HepG2 (cell line): ENCODE measurements around the gene DNAH8. TPM values are rescaled to one million over a fixed set of nuclear protein-coding genes. Genes with fewer than 3 reads are reported as not detected.

Experiments
- ATAC-seq: fragments of 200-7000 bp; cut with Tn5 transposase; 3 replicates; pipeline ENCODE4 v1.9.1; 2020; ENCODE audit warnings: mild to moderate bottlenecking, moderate library complexity
- BruUV-seq: library from RNA; stranded (reverse); fragments of 400-500 nt; replicated peaks from 2 replicates; lab custom pipeline; 2021; lab: Mats Ljungman, UMichigan
- CTCF ChIA-PET: fragments of 300-600 bp; formaldehyde crosslinking; extraction: SDS; loops from one replicate; lab custom pipeline; 2021; ENCODE audit warnings: low total read pairs, inconsistent platforms, low intra/inter-chr PET ratio; lab: Yijun Ruan, JAX
- POLR2A ChIA-PET: fragments of 350-600 bp; sonication (Branson Sonifier 250); formaldehyde crosslinking; loops from one replicate; lab custom pipeline; 2020; ENCODE audit warnings: antibody characterized with exemption, inconsistent platforms; lab: Yijun Ruan, JAX
- DNase-seq: peaks from one replicate; pipeline ENCODE4 v3.0.0-alpha.2; 2015; ENCODE audit warnings: low spot score
- FAIRE-seq: peaks from 3 replicates; lab custom pipeline; 2011; peaks lifted over from hg19 to GRCh38; lab: Jason Lieb, UNC
- H2AFZ ChIP-seq: one replicate; pipeline ENCODE4 v1.6.1; 2011; ENCODE audit warnings: low read length, inconsistent platforms
- H3K27ac ChIP-seq: fragments of 300-600 bp; 3 replicates; pipeline ENCODE4 v1.8.0; 2011; ENCODE audit warnings: mixed run types, mild to moderate bottlenecking, mixed read lengths, low read length, inconsistent platforms; ENCODE audit not compliant: insufficient read depth; ENCODE audit errors: extremely low read length
- H3K27me3 ChIP-seq, 2 experiments: fragments of 200-600 bp in 1 of 2; 2 replicates in 1 of 2; 3 replicates in 1 of 2; pipeline versions ENCODE4 v1.6.0 to v1.8.0; 2011; ENCODE audit warnings: low read length in 2 of 2, mild to moderate bottlenecking in 2 of 2, moderate library complexity in 2 of 2, inconsistent platforms in 1 of 2; ENCODE audit not compliant: insufficient read depth in 2 of 2, control insufficient read depth in 1 of 2
- H3K36me3 ChIP-seq, 2 experiments: fragments of 200-600 bp in 1 of 2; replicated peaks in 1 of 2; 2 replicates in 1 of 2; 3 replicates in 1 of 2; pipeline versions ENCODE4 v1.5.1 to v1.8.0; 2011; ENCODE audit warnings: low read length in 2 of 2, inconsistent platforms in 1 of 2; ENCODE audit not compliant: insufficient read depth in 2 of 2, control insufficient read depth in 1 of 2
- H3K4me1 ChIP-seq: 2 replicates; pipeline ENCODE4 v1.5.1; 2012; ENCODE audit warnings: low read length, inconsistent platforms; ENCODE audit not compliant: insufficient read depth
- H3K4me2 ChIP-seq: 2 replicates; pipeline ENCODE4 v1.6.0; 2011; ENCODE audit warnings: low read depth, low read length, inconsistent platforms
- H3K4me3 ChIP-seq, 3 experiments: fragments of 200-600 bp in 1 of 3; sonication (generic), shearing (Covaris generic) in 1 of 3; replicated peaks in 1 of 3; 2 replicates each; pipeline ENCODE4 v1.5.1; 2011 to 2016; ENCODE audit warnings: low read length in 3 of 3, inconsistent platforms in 2 of 3, low read depth in 2 of 3, mild to moderate bottlenecking in 2 of 3, control low read depth in 1 of 3, mixed read lengths in 1 of 3; ENCODE audit not compliant: insufficient read depth in 1 of 3
- H3K79me2 ChIP-seq: one replicate; pipeline ENCODE4 v1.6.1; 2011; ENCODE audit warnings: low read length, inconsistent platforms; ENCODE audit not compliant: insufficient read depth
- H3K9ac ChIP-seq: 2 replicates; pipeline ENCODE4 v1.6.0; 2011; ENCODE audit warnings: mild to moderate bottlenecking, low read depth, low read length, inconsistent platforms; ENCODE audit not compliant: insufficient read depth
- H3K9me3 ChIP-seq: 2 replicates; pipeline ENCODE4 v1.5.1; 2012; ENCODE audit warnings: mild to moderate bottlenecking, low read length
- H4K20me1 ChIP-seq: 2 replicates; pipeline ENCODE4 v1.6.0; 2011; ENCODE audit warnings: inconsistent platforms, mild to moderate bottlenecking, low read length, moderate library complexity; ENCODE audit not compliant: insufficient read depth
- AHR ChIP-seq: IDR thresholded peaks from 2 replicates; pipeline ENCODE4 v1.6.1; 2018; ENCODE audit warnings: missing genetic modification reagents, missing compliant biosample characterization
- ATF7 ChIP-seq, 2 experiments: fragments of 450-650 bp in 1 of 2; sonication (generic) in 1 of 2; formaldehyde crosslinking in 1 of 2; IDR thresholded peaks; 2 replicates each; pipeline versions ENCODE4 v1.4.0 to v1.6.1; 2016 to 2020; ENCODE audit warnings: antibody characterized with exemption in 1 of 2, mild to moderate bottlenecking in 1 of 2, missing genetic modification reagents in 1 of 2
- CREB1 ChIP-seq, 2 experiments: fragments of 450-650 bp in 1 of 2; IDR thresholded peaks; 2 replicates each; pipeline ENCODE4 v1.6.1; 2016 to 2017; ENCODE audit warnings: control low read depth in 1 of 2, mild to moderate bottlenecking in 1 of 2, missing compliant biosample characterization in 1 of 2, missing genetic modification characterization in 1 of 2
- RBM22 ChIP-seq: fragments of 200-400 bp; formaldehyde crosslinking; optimal IDR thresholded peaks from 2 replicates; pipeline ENCODE3; 2017; ENCODE audit warnings: mild to moderate bottlenecking, low read length, moderate library complexity
- RCOR2 ChIP-seq: IDR thresholded peaks from 2 replicates; pipeline ENCODE4 v1.6.1; 2016; ENCODE audit warnings: missing biosample characterization, missing genetic modification reagents
- TAF15 ChIP-seq: fragments of 200-400 bp; formaldehyde crosslinking; IDR thresholded peaks from one replicate; pipeline ENCODE4 v1.6.1; 2018; ENCODE audit warnings: mild to moderate bottlenecking, low read depth, low read length; ENCODE audit not compliant: poor library complexity, severe bottlenecking
- ZNF33B ChIP-seq: sonication (generic); formaldehyde crosslinking; IDR thresholded peaks from 2 replicates; pipeline ENCODE4 v1.5.1; 2020; ENCODE audit warnings: mild to moderate bottlenecking, missing genetic modification reagents
- ZNF441 ChIP-seq: sonication (generic); formaldehyde crosslinking; IDR thresholded peaks from 2 replicates; pipeline ENCODE4 v1.7.0; 2021; ENCODE audit warnings: missing genetic modification reagents, borderline replicate concordance
- ZNF747 ChIP-seq: sonication (generic); formaldehyde crosslinking; IDR thresholded peaks from 2 replicates; pipeline ENCODE4 v1.8.1; 2023; ENCODE audit warnings: missing genetic modification reagents, mild to moderate bottlenecking, borderline replicate concordance
- WGBS: methylation state at CpG from one replicate; pipeline ENCODE4 v1.1.6; 2017; ENCODE audit warnings: low lambda C conversion rate; 5-methylcytosine and 5-hydroxymethylcytosine counted together
- in situ Hi-C: cut with HindIII; loops from 2 replicates; pipeline ENCODE4 v1.10.0; 2017; ENCODE audit warnings: low pct_unique_long_range_greater_than_20kb; ENCODE audit not compliant: extremely low pct_ligation_motif_present
- intact Hi-C: fragments of 100-400 bp; cut with micrococcal nuclease; formaldehyde crosslinking; loops from one replicate; pipeline ENCODE4 v1.10.0; 2022; ENCODE audit not compliant: unreplicated experiment
- polyA plus RNA-seq, 8 experiments: library from polyadenylated mRNA; depleted of rRNA in 3 of 8; stranded (reverse) in 7 of 8; unstranded in 1 of 8; fragments of >200 nt; fragmentation: Illumina TruSeq in 4 of 8; extraction: Trizol in 4 of 8; gene quantifications; 2 replicates each; pipeline versions ENCODE4 v1.2.1 to v1.2.3, GENCODE V29; 2011 to 2016; ENCODE audit warnings: low read depth in 4 of 8, missing spikeins in 1 of 8, mixed read lengths in 1 of 8; ENCODE audit not compliant: insufficient read depth in 1 of 8
- total RNA-seq, 5 experiments: library from RNA; depleted of rRNA; stranded (reverse); fragments of >200 nt; fragmentation: Illumina TruSeq; extraction: Trizol; gene quantifications; 2 replicates each; pipeline ENCODE4 v1.2.3, GENCODE V29; 2016; ENCODE audit warnings: low read depth in 1 of 5
- TF ChIP-seq, protein P1 (sequence below): sonication (generic); formaldehyde crosslinking; IDR thresholded peaks from 2 replicates; pipeline ENCODE4 v1.4.0; 2020; ENCODE audit warnings: missing genetic modification reagents

DNAH8 gene
- total and polyA plus RNA-seq, 2 of the 13 experiments (the other 11 are each of a cell fraction or from before 2014, with no cell fraction given) = not detected

- Histone ChIP-seq H3K27me3 (no peaks in the 10 kb centered on the region), H4K20me1 (no peaks in the 10 kb centered on the region), H3K9me3 (no peaks in the 10 kb centered on the region), H3K9ac (no peak overlapping the region), H3K79me2 (no peaks in the 10 kb centered on the region), H3K4me3 (no peak overlapping the region), H3K27ac (no peak overlapping the region), H2AFZ (no peak overlapping the region), H3K36me3 (no peaks in the 10 kb centered on the region), H3K4me1 (no peaks in the 10 kb centered on the region), H3K4me2 (no peak overlapping the region)
- ChIA-PET CTCF (no interaction called here), POLR2A (no interaction called here)
- FAIRE-seq (no peak), ATAC-seq (no peak), DNase-seq (no peak)
- no peak for TF ChIP-seq ZNF747
- TF ChIP-seq TAF15 = no peak
- TF ChIP-seq AHR (CRISPR knock-in tag) = no peak
- TF ChIP-seq, protein P1, sequence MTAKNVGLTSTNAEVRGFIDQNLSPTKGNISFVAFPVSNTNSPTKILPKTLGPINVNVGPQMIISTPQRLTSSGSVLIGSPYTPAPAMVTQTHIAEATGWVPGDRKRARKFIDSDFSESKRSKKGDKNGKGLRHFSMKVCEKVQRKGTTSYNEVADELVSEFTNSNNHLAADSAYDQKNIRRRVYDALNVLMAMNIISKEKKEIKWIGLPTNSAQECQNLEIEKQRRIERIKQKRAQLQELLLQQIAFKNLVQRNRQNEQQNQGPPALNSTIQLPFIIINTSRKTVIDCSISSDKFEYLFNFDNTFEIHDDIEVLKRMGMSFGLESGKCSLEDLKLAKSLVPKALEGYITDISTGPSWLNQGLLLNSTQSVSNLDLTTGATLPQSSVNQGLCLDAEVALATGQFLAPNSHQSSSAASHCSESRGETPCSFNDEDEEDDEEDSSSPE (CRISPR knock-in tag) = no peak
- TF ChIP-seq ZNF441 = no peak
- no peak for TF ChIP-seq ZNF33B (CRISPR knock-in tag)
- no peak for TF ChIP-seq RBM22
- intact Hi-C loops (no loop called here), in situ Hi-C loops (no loop called here)
- no TSS peak for BruUV-seq
- 38% methylated on average over 4 of the region's 4 CpGs for WGBS
These were observed 90.1 kb downstream of the DNAH8 start for GRCh38 chr6:38805127-38805655.

- no peak overlapping the region for H3K4me3 ChIP-seq
- H3K9ac ChIP-seq = no peak overlapping the region
- H3K36me3 ChIP-seq = no peaks in the 10 kb centered on the region
- no peaks in the 10 kb centered on the region for H3K79me2 ChIP-seq
- 13% methylated on average over 2 of the region's 2 CpGs for WGBS
- ChIA-PET POLR2A (no interaction called here), CTCF (no interaction called here)
- TF ChIP-seq CREB1 (IDR thresholded peaks at IDR 0.05) = peak; percentile 86
- TF ChIP-seq CREB1 (CRISPR knock-in tag; IDR thresholded peaks at IDR 0.05) = no peak
- TF ChIP-seq RCOR2 (CRISPR knock-in tag) = no peak
- TF ChIP-seq ATF7 (IDR thresholded peaks at IDR 0.05) = peak; percentile 32; the same call in 1 of the 2 replicates
- no peak for TF ChIP-seq ATF7 (CRISPR knock-in tag; IDR thresholded peaks at IDR 0.05)
- H3K4me2 ChIP-seq = no peak overlapping the region
- no TSS peak for BruUV-seq
- H4K20me1 ChIP-seq = no peaks in the 10 kb centered on the region
- ATAC-seq (no peak), DNase-seq (no peak), FAIRE-seq (no peak)
- in situ Hi-C loops (no loop called here), intact Hi-C loops (no loop called here)
- H3K9me3 ChIP-seq = no peaks in the 10 kb centered on the region
- H2AFZ ChIP-seq = no peak overlapping the region
- H3K27ac ChIP-seq = no peak overlapping the region
- no peaks in the 10 kb centered on the region for H3K27me3 ChIP-seq
- H3K4me1 ChIP-seq = no peaks in the 10 kb centered on the region
These were observed 90.6 kb downstream of the DNAH8 start for GRCh38 chr6:38805692-38806091.
